GM18507 (cell line): ENCODE data around the gene NPR3.

Experiments
- DNase-seq: peaks from one replicate; pipeline ENCODE4 v3.0.0; 2011; ENCODE audit warnings: low read depth; ENCODE audit not compliant: insufficient read length; ENCODE audit errors: extremely low spot score
- FAIRE-seq: peaks from 2 replicates; lab custom pipeline; 2011; peaks lifted over from hg19 to GRCh38; lab: Jason Lieb, UNC

NPR3 gene

DNA sequence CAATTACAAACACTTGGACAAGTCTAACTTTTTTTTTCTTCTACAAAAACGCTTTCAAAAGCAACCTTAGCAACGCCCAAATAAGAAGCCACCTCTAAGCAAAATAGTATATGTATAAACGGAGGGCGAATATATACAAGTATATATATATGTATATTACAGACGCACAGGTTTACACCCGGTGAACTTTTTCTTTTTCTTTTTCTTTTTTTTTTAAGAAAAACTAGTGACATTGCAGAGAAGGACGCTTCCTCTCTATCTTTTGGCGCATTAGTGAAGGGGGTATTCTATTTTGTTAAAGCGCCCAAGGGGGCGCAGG is 200 bp downstream of the NPR3 start:
- no peak for FAIRE-seq
- no peak for DNase-seq

DNA sequence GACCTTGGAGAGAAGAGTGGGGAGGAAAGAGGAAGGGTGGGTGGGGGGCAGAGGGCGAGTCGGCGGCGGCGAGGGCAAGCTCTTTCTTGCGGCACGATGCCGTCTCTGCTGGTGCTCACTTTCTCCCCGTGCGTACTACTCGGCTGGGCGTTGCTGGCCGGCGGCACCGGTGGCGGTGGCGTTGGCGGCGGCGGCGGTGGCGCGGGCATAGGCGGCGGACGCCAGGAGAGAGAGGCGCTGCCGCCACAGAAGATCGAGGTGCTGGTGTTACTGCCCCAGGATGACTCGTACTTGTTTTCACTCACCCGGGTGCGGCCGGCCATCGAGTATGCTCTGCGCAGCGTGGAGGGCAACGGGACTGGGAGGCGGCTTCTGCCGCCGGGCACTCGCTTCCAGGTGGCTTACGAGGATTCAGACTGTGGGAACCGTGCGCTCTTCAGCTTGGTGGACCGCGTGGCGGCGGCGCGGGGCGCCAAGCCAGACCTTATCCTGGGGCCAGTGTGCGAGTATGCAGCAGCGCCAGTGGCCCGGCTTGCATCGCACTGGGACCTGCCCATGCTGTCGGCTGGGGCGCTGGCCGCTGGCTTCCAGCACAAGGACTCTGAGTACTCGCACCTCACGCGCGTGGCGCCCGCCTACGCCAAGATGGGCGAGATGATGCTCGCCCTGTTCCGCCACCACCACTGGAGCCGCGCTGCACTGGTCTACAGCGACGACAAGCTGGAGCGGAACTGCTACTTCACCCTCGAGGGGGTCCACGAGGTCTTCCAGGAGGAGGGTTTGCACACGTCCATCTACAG is 760 bp downstream of the NPR3 start:
- DNase-seq (no peak), FAIRE-seq (no peak)

DNA sequence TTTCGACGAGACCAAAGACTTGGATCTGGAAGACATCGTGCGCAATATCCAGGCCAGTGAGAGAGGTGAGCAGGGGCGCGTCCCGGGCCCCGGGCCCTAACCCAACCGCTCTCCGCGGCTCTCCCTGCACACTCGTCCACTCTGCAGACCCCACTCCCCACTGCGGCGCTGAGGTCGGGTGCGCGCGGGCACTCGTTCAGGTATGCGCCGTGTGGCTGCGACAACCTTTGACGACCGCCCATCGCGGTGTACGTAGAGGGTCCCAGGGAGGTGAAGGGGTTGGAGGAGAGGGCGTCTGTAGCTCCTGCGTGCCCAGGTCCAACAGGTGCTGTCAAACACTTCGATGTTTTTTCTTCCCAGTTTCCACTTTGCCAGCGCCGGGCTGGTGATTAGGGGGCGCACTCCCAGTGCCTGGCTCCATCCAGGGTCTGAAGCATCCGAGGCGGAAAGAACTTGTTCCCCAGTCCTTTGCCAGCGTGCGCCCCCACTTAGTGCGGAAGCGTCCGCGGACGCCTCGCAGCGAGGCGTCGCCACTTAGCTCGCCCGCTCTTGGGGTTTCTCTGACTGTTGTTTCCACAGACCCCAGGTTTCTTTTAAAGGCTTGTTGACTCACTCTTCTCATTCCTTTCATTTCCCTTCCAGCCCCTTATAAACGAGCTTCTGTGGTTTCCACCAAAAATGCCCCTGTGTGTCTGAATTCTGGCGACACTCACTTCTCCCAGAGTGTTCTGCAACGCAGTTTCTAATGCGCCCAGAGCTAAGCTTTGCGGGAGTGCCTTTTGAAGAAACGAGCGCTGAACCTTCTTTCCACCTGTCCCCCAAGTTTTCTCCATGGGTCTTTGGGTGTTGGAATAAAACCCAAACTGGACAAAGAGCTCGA is 1.6 kb downstream of the NPR3 start:
- FAIRE-seq (no peak), DNase-seq (no peak)

DNA sequence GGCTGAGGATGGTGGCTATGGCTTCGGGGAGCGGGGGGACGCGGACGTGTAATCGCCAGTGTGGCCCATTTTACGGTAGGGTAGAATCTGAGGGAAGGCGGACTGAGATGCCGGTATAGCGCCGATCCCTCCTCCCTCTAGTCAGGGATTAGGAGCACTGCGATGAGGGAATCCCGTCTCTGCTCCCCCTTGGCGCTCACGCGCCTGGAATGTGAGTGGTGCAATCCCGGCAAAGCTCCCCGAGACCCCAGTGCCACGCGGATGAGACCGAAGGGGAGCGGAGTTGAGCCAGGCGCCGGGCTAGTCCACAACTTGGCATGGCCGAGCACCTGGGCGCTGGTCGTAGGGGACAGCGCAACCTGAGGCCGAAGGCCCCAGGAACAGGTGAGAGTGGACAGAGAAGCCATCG is 2.2 kb downstream of the NPR3 start:
- DNase-seq (no peak), FAIRE-seq (no peak)

DNA sequence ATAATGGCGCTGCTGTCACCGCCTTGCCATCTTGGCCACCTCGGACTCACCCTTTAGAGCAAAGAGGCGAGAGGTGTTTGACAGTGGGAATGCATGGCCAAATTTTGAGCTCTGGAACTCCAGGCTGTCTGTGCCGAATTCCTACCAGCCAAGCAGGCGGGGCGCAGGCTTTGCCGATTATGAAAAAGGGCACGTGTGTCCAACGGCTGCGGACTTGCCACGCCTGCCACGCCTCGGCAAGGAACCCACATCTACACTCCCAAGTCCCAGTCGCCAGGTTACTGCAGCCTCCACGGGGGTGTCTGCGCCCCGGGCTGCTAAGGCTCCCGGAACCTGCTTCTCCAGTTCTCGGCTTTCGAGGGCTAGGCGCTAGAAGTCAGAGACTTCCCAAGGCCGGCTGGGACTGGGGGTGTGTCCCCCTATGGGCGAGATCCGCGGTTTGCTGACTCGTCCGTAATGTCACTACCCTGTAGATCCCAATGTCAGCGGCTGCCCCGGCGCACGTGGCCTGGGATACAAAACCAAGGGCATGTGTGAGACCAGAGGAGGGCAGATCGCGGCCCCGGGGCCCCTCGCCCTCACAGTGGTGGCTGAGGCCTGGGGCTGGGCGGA is 2.8 kb downstream of the NPR3 start:
- no peak for FAIRE-seq
- DNase-seq, result no peak

DNA sequence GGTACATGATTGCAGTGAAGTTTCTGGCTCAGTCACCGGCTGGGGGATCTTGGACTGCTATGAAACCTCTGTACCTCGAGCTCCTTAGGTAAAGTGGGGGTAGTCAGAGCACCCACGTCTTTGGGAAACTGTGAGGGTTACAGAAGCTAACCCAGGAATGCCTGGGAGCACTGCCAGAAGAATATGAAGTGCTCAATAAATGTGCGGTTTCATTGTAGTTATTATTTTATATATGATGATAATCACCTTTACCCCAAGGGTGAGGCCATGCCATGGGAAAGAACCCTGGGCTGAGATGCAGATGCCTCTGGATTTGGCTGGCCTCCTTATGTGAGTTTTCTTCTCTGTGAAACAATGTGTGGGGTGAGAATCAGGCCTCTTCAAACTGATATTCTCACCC is 3.7 kb downstream of the NPR3 start:
- DNase-seq, result no peak
- FAIRE-seq, result no peak

DNA sequence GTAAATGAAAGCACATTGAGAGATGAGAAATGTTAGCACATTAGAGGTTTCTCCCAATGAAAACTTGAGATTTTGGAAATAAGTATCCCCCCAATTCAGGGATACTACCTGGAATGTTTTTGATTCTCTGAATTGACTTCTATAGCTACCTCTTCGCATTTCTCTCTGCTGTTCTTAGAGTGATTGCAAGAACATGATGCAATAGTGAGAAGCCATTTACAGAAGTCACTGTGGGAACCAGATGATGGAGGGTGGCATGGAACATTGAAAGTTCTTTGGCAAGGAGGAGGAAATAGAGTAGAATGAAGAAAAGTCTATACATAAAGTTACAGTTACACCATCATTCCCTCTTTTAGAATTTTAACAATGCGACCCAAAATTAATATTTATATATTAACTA is 9.2 kb downstream of the NPR3 start:
- FAIRE-seq (no peak), DNase-seq (no peak)

DNA sequence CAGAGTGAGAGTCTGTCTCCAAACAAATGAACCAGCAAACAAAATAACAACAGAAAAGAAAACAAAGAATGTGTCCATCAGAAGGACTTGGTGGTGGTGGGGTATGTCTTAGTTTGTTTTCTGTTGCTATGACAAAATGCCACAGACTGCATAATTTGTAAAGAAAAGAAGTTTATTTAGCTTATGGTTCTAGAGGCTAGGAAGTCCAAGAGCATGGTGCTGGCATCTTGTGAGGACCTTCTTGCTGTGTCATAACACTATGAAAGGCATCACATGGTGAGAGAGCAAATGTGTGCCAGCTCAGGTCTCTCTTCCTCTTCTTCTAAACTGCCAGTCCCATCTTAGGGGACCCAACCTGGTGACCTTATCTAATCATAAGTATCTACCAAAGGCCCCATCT is 10.5 kb downstream of the NPR3 start:
- DNase-seq, result no peak
- no peak for FAIRE-seq

DNA sequence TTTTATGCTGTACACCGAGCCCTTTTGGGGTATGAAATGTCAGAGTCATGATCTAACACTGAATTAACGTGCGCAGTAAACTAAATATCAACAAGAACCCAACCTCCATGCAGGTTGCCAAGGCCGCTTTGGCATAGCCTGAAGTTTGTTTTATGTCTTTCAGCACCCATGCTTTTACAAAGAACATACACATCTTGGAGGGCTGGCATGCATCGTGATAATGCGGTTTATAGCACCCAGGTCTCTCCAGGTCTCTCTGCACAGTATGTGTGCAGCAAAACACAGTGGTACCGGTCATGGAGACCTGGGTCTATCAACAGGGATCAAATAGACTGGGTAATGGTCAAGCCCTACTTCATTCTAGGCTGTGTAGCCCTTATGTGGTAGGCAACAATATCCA is 11.8 kb downstream of the NPR3 start:
- DNase-seq (no peak), FAIRE-seq (no peak)

DNA sequence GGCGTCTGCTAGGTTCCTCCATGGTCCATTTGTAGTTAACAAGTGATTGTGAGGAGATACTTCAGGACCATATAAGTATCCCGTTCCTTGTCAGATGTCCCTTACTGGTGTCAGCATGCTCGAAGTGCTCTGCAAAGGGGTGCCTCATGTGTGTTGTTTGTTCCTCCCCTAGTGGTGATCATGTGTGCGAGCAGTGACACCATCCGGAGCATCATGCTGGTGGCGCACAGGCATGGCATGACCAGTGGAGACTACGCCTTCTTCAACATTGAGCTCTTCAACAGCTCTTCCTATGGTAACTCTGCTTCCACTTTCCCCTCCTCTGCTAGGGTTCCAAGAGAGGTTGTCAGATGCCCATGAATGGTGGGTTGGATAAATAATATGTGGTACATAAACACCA is 13.4 kb downstream of the NPR3 start:
- DNase-seq (no peak), FAIRE-seq (no peak)

DNA sequence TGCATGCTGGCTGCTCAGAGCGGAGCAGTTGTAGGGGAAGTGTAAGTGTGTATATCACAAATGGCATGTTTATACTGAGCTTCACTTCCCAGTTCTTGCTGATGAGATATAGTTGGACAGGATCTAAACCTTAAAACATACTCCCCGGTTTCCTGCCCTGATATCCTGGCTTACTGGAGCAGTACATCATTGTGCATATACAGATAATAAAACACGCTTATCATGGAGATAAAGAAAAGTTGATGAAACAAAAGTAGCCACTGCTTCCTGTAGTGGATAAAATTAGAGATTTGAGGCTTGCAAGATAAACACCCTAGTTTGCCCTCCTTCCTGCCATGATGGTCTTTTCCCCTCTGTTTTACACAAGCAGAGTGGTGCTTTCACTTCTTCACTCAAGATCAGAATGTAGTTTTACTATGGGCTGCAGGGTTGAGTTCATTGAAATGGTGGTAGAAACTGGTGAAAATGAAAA is 15.0 kb downstream of the NPR3 start:
- FAIRE-seq (no peak), DNase-seq (no peak)

DNA sequence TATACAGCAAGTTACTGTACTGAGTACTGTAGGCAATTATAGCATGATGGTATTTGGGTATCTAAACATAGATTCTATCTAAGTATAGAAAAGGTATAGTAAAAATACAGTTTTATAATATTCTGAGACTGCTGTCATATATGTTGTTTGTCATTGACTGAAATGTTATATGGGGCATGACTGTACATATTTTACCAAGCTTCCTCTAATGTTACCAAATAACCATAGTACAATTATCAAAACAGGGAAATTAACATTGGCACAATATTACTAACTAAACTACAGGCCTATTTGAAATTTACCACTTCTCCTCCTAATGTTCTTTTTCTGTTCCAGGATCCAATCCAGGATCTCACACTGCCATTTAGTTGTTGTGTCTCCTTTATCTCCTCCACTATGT is 18.5 kb downstream of the NPR3 start:
- DNase-seq, result no peak
- no peak for FAIRE-seq

DNA sequence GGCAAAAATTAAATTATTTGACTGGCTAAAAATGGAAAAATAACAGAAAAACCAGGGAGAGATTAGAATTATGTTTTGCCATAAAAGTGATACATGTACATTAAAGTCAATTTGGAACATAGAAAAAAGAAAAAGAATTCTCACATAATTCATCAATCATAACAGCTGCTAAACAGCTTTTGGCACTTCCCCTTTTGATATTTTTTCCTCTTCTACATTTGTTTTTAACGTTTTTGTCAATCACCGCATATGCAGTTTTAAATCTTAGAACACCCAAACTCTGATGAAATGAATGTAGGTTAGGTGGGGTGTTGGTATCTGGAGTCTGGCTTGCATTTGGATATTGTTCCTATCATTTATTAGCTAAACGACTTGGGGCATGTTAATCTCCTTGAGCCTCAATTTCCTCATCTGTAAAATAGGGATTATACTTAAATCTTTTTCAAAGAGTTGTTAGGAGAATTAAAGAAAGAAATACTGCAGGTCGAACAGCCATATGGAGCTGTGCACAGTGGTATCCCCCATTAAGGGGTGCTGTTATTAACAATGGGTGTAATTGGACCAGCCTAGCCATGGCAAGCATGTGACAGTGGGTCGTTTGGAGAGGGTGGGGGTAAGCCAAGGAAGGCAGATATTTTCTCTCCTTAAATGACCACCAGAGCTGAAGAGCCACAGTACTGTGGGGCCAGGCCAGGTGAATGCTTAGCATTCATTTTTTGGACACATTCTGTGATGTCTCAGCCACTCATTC is 22.6 kb downstream of the NPR3 start:
- DNase-seq (no peak), FAIRE-seq (no peak)

DNA sequence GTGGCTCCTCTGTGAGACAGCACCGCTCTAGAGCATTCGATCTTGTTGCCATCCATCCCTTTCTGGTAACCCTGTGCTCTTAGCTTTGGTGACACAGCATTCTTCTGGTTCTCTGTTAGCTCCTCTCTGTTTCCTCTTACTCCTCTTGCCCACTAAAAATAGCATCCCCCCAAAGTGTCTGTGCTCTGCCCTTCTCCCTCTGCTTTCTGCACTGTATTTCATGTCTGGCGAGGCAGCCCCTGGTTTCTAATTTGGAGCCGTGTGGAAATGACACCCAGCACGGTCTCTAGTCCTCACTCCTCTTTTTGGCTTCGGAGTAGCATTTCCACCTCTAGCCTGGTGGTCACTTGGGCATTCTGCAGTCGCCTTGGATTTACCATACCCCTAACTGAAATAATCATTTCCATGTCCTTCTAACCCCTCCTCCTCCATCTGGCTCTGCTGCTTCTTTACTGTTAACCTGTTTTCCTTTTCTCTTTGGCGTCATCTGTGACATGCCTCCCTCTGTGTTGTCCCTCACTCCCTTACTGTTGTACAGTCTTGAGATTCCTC is 23.8 kb downstream of the NPR3 start:
- FAIRE-seq, result no peak
- DNase-seq, result no peak

DNA sequence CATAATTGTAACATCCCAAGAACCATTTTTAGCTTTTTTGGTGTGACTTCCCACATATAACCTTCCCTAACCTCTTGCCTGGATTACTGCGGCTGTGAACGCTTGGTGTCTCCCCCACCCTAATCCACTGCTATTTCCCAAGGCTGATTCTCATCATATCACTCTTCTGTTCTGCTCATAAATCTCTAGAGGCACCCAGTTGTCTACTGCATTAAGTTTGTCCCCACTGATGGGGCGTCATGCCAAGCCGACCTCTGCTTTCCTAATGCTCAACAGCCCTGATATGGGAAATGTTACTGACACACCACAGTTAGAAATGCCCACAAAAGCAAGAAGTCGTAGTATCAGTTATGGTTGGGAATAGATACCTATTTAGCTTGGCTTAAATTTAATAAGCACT is 24.4 kb downstream of the NPR3 start:
- FAIRE-seq, result no peak
- DNase-seq, result no peak

DNA sequence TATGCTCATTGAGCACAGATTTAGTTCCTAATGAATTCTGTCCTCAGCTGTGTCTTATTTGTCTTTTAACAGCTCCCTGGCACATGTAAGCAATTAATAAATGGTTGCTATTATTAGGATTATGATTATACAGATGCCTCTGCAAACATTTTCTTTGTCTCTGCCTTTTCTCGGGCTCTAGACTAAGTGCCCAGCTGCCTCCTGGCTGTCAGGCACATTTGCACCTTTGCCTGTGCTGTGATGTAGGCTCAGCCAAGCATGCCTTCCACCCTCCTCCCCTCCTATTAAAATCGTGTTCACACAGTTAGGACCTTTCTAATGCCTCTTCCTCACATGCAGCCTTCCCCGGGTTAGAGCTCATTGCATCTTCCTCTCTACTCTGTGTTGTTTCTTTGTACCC is 25.7 kb downstream of the NPR3 start:
- FAIRE-seq (no peak), DNase-seq (no peak)

DNA sequence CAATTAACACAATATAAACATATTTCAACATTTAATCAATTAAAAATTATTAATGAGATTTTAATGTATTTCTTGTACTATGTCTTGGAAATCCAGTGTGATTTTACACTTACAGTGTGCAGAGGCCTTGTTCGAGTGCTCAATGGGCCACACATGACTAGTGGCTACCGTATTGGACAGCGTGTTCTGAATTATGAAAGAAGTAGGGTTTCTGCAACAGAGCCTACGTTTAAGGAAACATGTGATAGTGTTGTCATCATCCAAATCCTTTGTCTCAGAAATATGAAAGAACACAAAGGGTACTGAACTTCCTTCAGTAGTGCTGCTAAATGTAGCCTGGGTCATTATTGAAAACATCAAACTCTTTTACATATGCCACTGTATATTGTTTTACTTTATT is 29.5 kb downstream of the NPR3 start:
- no peak for DNase-seq
- no peak for FAIRE-seq

DNA sequence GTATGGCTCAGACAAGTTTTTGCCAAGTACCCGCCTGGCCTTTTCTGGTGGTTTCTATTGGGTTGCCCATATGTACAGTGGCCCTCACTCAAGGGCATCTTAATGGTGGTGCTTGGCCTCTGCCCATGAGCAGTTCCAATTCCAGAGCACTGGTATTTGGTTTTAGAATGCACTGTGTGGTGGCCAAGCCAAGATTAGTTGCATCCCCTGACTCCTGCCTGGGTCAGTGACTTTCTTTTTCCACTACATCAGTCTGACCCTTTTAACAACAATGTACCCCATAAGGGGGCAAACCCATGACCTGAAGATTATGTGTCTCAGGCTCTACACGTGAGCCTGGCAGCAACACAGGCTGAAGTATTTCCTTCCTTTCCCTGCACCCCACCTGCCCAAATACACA is 34.2 kb downstream of the NPR3 start:
- DNase-seq, result no peak
- FAIRE-seq, result no peak

DNA sequence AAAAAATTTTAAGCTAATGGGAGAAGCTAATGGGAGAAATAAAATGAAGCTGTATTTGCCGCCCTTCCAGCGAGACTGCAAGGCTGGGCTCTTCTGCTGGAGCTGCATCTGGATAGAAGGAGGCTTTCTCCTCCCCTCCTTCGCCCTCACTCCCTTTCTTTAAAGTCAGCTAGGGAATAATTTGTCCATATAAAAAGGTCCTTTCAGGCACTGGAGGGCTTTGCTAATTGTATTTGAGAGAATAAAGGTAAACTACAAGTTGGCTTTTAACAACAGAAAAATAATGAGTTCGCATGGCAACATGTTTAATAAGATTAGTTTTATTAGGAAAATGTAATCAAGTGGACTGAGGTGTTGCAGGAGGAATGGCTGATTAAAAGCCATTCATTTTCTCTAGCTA is 41.3 kb downstream of the NPR3 start:
- FAIRE-seq (no peak), DNase-seq (no peak)

DNA sequence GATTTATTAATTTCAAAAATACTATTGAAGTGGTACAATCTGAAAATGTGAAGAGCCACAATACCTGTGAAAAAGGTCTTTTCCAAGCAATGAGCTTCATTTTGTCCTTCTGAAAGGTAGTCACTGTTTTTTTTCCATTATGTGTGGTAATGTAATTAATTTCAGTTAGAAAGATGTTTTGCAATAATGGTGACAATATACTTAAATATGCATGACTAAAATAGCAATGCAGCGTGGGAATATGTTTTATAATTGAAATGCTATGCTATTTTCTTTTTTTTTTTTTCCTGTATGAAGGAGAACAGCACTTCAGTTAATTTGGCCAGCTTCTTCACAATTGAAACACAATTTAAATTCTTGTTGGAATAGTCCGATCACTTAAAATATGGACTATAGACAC is 41.9 kb downstream of the NPR3 start:
- no peak for FAIRE-seq
- DNase-seq, result no peak
